ENCODE results near the gene CROCC2. TPM values are rescaled to one million over a fixed set of nuclear protein-coding genes. Genes with fewer than 3 reads are reported as not detected.

CROCC2 gene
- polyA plus RNA-seq, 1 of the 3 experiments (the other 2 are of a cell fraction): not detected

- Histone ChIP-seq H4K20me1 (ENCODE audit: insufficient read depth) (no peaks in the 10 kb centered on the region), H3K4me3 (ENCODE audit: low read depth in 2 of 2, low read length in 1 of 2) (no peak overlapping the region), H3K36me3 (replicated peaks in 1 of 2; ENCODE audit: control insufficient read depth in 1 of 2, insufficient read depth in 2 of 2, low read length in 1 of 2) (no peaks in the 10 kb centered on the region), H3K27me3 (ENCODE audit: insufficient read depth) (no peaks in the 10 kb centered on the region), H3F3A (replicated peaks; ENCODE audit: insufficient read depth) (no peaks in the 10 kb centered on the region), H3K4me2 (no peak overlapping the region), H3K79me2 (ENCODE audit: insufficient read depth) (no peaks in the 10 kb centered on the region), H2AFZ (ENCODE audit: low read depth) (no peak overlapping the region), H3K9me2 (no peaks in the 10 kb centered on the region), H3K27ac (ENCODE audit: low read depth in 2 of 2, low read length in 1 of 2) (no peak overlapping the region), H3K4me1 (ENCODE audit: control insufficient read depth in 1 of 2, insufficient read depth in 2 of 2, low read depth in 1 of 2, low read length in 1 of 2) (no peaks in the 10 kb centered on the region), H3K9me3 (no peaks in the 10 kb centered on the region; the same call in 1 of the 2 replicates), H3K9ac (no peak overlapping the region)
- POLR2A ChIA-PET: no interaction called here
- no peak for DNase-seq
- CTCF ChIA-PET: interaction anchor here (1.4 kb wide), 1 partner anchor 129 kb away, joined by 3 read pairs; the partner anchor contains the start of gene PPP1R7
- WGBS (ENCODE audit: low lambda C conversion rate): 42% methylated on average over 7 of the region's 8 CpGs
- no peak for TF ChIP-seq POLR2AphosphoS5 (IDR thresholded peaks at IDR 0.05; ENCODE audit: low read depth, low read length)
- TF ChIP-seq FOSL2 (IDR thresholded peaks at IDR 0.05; ENCODE audit: borderline replicate concordance, low read depth): no peak
- no peak for TF ChIP-seq REST (IDR thresholded peaks at IDR 0.05; ENCODE audit: low read depth, low read length)
- no peak for TF ChIP-seq USF2 (IDR thresholded peaks at IDR 0.05; ENCODE audit: borderline replicate concordance, low read depth, low read length)
- no peak for TF ChIP-seq RCOR1 (IDR thresholded peaks at IDR 0.05; ENCODE audit: low read length)
- TF ChIP-seq GATA2 (CRISPR knock-in tag; IDR thresholded peaks at IDR 0.05): no peak
- no peak for TF ChIP-seq RXRA (IDR thresholded peaks at IDR 0.05; ENCODE audit: borderline replicate concordance, low read depth)
- no peak for TF ChIP-seq MXI1 (IDR thresholded peaks at IDR 0.05; ENCODE audit: low read depth, low read length)
- no peak for TF ChIP-seq NRF1 (IDR thresholded peaks at IDR 0.05; ENCODE audit: low read depth, low read length)
- no peak for TF ChIP-seq PBX3 (IDR thresholded peaks at IDR 0.05)
These were observed 114.6 kb downstream of the CROCC2 start for GRCh38 chr2:241020629-241021190.

- Histone ChIP-seq H2AFZ (ENCODE audit: low read depth) (no peak overlapping the region), H3K27ac (ENCODE audit: low read depth in 2 of 2, low read length in 1 of 2) (no peak overlapping the region), H3K27me3 (ENCODE audit: insufficient read depth) (no peaks in the 10 kb centered on the region), H3K9me3 (peaks cover 8% of the 10 kb centered on the region; the same call in 1 of the 2 replicates), H3K9me2 (no peaks in the 10 kb centered on the region), H3K4me2 (no peak overlapping the region), H3F3A (replicated peaks; ENCODE audit: insufficient read depth) (no peaks in the 10 kb centered on the region), H3K79me2 (ENCODE audit: insufficient read depth) (no peaks in the 10 kb centered on the region), H3K9ac (no peak overlapping the region), H3K36me3 (replicated peaks in 1 of 2; ENCODE audit: control insufficient read depth in 1 of 2, insufficient read depth in 2 of 2, low read length in 1 of 2) (no peaks in the 10 kb centered on the region), H4K20me1 (ENCODE audit: insufficient read depth) (no peaks in the 10 kb centered on the region), H3K4me1 (ENCODE audit: control insufficient read depth in 1 of 2, insufficient read depth in 2 of 2, low read depth in 1 of 2, low read length in 1 of 2) (no peaks in the 10 kb centered on the region), H3K4me3 (ENCODE audit: low read depth in 2 of 2, low read length in 1 of 2) (no peak overlapping the region)
- ChIA-PET CTCF (no interaction called here), POLR2A (no interaction called here)
- WGBS (ENCODE audit: low lambda C conversion rate): 57% methylated on average over 1 of the region's 1 CpG
- no peak for DNase-seq
- TF ChIP-seq POLR2AphosphoS5 (IDR thresholded peaks at IDR 0.05; ENCODE audit: low read depth, low read length): no peak
- TF ChIP-seq MXI1 (IDR thresholded peaks at IDR 0.05; ENCODE audit: low read depth, low read length): no peak
- no peak for TF ChIP-seq TEAD4 (IDR thresholded peaks at IDR 0.05; ENCODE audit: borderline replicate concordance, insufficient read depth)
- TF ChIP-seq ZBTB33 (IDR thresholded peaks at IDR 0.05; ENCODE audit: borderline replicate concordance, low read depth): no peak
- no peak for TF ChIP-seq FOXJ3 (CRISPR knock-in tag; IDR thresholded peaks at IDR 0.05)
- TF ChIP-seq EP300 (IDR thresholded peaks at IDR 0.05; ENCODE audit: borderline replicate concordance in 1 of 2, low read depth in 1 of 2, low read length in 1 of 2): no peak
- no peak for TF ChIP-seq MAX (IDR thresholded peaks at IDR 0.05; ENCODE audit: low read depth)
- TF ChIP-seq RAD21 (IDR thresholded peaks at IDR 0.05; ENCODE audit: low read length): no peak
- no peak for TF ChIP-seq GATA2 (CRISPR knock-in tag; IDR thresholded peaks at IDR 0.05)
- TF ChIP-seq USF2 (IDR thresholded peaks at IDR 0.05; ENCODE audit: borderline replicate concordance, low read depth, low read length): no peak
These were observed 119.5 kb downstream of the CROCC2 start for GRCh38 chr2:241025639-241026038.
